ENCODE results near the gene CPSF7.

Gene CPSF7

DNA sequence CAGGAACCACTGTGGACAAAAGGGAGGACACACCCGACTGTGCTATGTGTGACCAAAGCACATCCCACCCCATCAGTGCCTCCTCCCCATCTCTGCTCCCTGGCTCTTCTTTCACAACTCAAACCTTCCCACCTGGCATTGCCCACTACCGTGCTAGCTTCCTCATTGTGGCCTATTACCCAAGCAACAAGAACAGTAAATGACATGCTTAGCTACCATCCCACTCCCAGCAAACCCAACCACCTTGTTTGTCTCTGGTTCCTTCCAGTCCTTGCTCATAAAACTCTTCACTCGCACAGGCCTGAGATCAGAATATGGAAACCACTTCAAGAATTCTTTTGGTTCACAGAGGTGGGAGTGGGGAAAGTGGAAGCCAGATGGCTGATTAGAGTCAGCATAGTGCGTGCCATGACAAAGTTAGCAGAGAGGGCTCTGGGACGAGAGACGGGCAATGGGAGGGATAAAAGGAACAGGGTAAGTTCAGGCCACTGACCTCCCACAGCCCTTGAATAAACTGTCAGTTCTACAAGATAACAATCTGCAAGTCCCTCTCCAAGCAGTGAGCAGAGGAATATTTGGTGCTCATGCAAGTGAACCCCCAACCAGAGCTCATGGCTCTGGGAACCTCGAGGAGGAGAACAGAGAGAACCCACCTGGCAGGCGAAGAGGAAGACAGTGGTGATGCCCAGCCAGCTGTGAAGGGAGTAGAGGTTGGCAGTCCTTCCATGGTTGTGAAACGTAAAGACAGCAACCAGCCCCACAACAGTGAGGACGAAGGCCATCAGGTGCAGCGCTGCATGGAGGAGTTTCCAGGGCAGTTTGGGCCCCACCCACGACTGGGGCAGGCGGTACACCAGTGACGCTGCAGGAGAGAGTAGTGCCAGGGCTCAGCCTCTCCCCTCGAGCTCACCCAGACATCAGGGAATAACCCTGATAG is 76.4 kb downstream of the CPSF7 start:
- DNase-seq (ENCODE audit: low read depth, low spot score): no peak
- POLR2A ChIA-PET: no interaction called here
- H3K4me3 ChIP-seq (ENCODE audit: low read depth, low read length): no peak overlapping the region
- no peak for TF ChIP-seq CTCF (IDR thresholded peaks at IDR 0.05; ENCODE audit: insufficient read depth, low read length, missing control alignments)
- CTCF ChIA-PET: interaction anchor here (1.3 to 27.5 kb wide), 3 partner anchors 8 to 30 kb away, joined by 3 to 352 read pairs (median 239); partner anchors contain the start of genes DDB1 and TKFC
